Neutrophil (primary cell): ENCODE data around the gene ACAT2.
A peak's percentile ranks its signal among the peaks of the same experiment; 100 is the strongest.

Experiments
- H3K27ac ChIP-seq: fragments of 200-600 bp; sonication (generic); 2 replicates; pipeline ENCODE4 v1.5.1; 2016; ENCODE audit warnings: mild to moderate bottlenecking, moderate library complexity
- H3K27me3 ChIP-seq: fragments of 200-600 bp; sonication (generic); 2 replicates; pipeline ENCODE4 v1.6.0; 2016; ENCODE audit warnings: mild to moderate bottlenecking
- H3K36me3 ChIP-seq: fragments of 200-600 bp; sonication (generic); 2 replicates; pipeline ENCODE4 v1.5.1; 2017
- H3K4me1 ChIP-seq, 2 experiments: fragments of 200-600 bp in 1 of 2; sonication (generic) in 1 of 2; 1 replicate in 1 of 2; 2 replicates in 1 of 2; pipeline versions ENCODE4 v1.5.1 to v1.6.1; 2013 to 2016; ENCODE audit warnings: low read depth in 1 of 2, low read length in 1 of 2, mild to moderate bottlenecking in 1 of 2, moderate library complexity in 1 of 2; ENCODE audit not compliant: control insufficient read depth in 1 of 2, insufficient read depth in 1 of 2
- H3K4me3 ChIP-seq, 2 experiments: fragments of 200-600 bp in 1 of 2; sonication (generic) in 1 of 2; 1 replicate in 1 of 2; 2 replicates in 1 of 2; pipeline ENCODE4 v1.5.1; 2013 to 2016; ENCODE audit warnings: low read depth in 1 of 2, low read length in 1 of 2, mild to moderate bottlenecking in 1 of 2, moderate library complexity in 1 of 2
- H3K9me3 ChIP-seq: fragments of 200-600 bp; sonication (generic); 2 replicates; pipeline ENCODE4 v1.5.1; 2016
- CTCF ChIP-seq: fragments of 200-600 bp; sonication (generic); IDR thresholded peaks from 2 replicates; pipeline ENCODE4 v1.5.1; 2016; ENCODE audit warnings: antibody characterized with exemption

The ACAT2 gene

GRCh38 chr6:159751448-159751847 is 10.4 kb upstream of the ACAT2 start:
- Histone ChIP-seq H3K36me3 (peaks cover 96% of the 10 kb centered on the region), H3K9me3 (no peaks in the 10 kb centered on the region), H3K4me1 (no peaks in the 10 kb centered on the region), H3K27me3 (no peaks in the 10 kb centered on the region), H3K27ac (no peak overlapping the region), H3K4me3 (no peak overlapping the region)
- no peak for TF ChIP-seq CTCF

GRCh38 chr6:159753081-159753872 is 8.6 kb upstream of the ACAT2 start:
- no peak for TF ChIP-seq CTCF
- Histone ChIP-seq H3K4me1 (no peaks in the 10 kb centered on the region), H3K9me3 (no peaks in the 10 kb centered on the region), H3K36me3 (peaks cover 95% of the 10 kb centered on the region), H3K27ac (peak overlapping the region; percentile 39), H3K27me3 (no peaks in the 10 kb centered on the region), H3K4me3 (no peak overlapping the region)

- Histone ChIP-seq H3K4me1 (no peaks in the 10 kb centered on the region), H3K27ac (no peak overlapping the region), H3K9me3 (no peaks in the 10 kb centered on the region), H3K27me3 (no peaks in the 10 kb centered on the region), H3K36me3 (peaks cover 89% of the 10 kb centered on the region), H3K4me3 (no peak overlapping the region)
- TF ChIP-seq CTCF, result no peak
Observed at GRCh38 chr6:159754401-159754800, 7.4 kb upstream of the ACAT2 start.

- no peak for TF ChIP-seq CTCF
- Histone ChIP-seq H3K36me3 (peaks cover 81% of the 10 kb centered on the region), H3K4me1 (no peaks in the 10 kb centered on the region), H3K4me3 (no peak overlapping the region), H3K9me3 (no peaks in the 10 kb centered on the region), H3K27ac (peak overlapping the region; percentile 36), H3K27me3 (no peaks in the 10 kb centered on the region)
Observed at GRCh38 chr6:159754959-159755914, 6.6 kb upstream of the ACAT2 start.

GRCh38 chr6:159756508-159756907 is 5.3 kb upstream of the ACAT2 start:
- Histone ChIP-seq H3K4me3 (no peak overlapping the region), H3K27ac (peak overlapping the region; percentile 11), H3K27me3 (no peaks in the 10 kb centered on the region), H3K36me3 (peaks cover 70% of the 10 kb centered on the region), H3K9me3 (no peaks in the 10 kb centered on the region), H3K4me1 (peaks cover 9 to 11% of the 10 kb centered on the region in 2 experiments)
- no peak for TF ChIP-seq CTCF
